Raji (cell line): ENCODE results near the gene GRM7.

Experiments used
- POLR2A ChIP-seq: IDR thresholded peaks from 2 replicates; pipeline ENCODE4 v1.6.1; 2011; ENCODE audit warnings: low read depth, low read length, control low read depth; ENCODE audit not compliant: insufficient read depth

Gene GRM7

DNA sequence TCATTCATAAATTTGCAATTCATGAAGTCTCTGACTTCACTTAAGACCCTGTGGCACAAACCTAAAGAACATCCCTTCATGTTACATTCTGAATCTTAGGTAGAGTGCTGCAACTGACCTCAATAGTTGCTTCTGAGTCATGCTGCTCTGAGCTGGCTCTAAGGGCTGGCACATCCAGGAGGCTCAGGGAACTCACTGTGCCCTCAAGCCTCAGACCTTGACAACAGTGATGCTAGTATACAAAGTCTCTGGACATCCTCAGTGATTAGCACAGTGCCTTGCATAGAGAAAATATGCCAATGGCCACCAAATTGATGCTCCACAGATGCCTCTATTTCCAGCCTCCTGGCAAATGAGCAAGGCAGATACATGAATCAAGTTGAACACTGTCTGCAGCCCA lies 899.8 kb downstream of the GRM7 start:
- no peak for TF ChIP-seq POLR2A

DNA sequence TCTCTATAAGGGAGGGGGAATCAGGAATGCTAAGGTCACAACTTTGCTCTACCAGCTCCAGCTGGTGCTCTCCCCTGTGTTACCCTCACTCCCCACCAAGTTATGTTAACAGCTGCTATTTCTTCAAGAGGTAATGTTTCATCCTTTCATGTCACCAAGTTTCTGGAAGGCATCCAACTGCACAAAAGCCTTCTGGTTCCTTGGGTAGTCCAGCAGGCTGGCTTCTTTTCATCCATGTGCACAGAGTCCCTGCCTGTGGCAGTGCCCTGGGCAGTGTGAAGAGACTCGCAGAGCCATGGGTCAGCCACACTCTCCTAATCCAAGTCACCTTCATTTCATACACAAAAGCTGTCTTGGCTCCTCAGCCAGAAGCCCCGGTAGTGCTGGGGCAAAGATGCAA lies 903.2 kb downstream of the GRM7 start:
- no peak for TF ChIP-seq POLR2A

DNA sequence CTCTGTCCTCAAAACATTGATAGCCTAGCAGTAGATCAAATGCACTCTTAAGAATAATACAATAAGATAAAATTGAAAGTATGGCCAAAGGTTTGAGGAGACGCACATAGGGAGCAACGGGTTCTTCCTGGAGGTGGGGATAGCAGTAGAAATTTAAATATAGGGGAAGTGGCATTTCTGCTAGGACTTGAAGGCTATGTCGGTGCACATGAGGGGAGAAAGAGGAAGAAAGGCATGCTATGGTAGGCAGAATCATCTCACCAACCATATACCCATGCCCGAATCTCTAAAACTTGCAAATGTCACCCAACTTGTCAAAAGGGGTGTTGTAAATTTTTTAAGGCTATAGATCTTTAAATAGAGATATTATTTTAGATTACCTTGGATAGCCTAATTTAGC lies 905.6 kb downstream of the GRM7 start:
- no peak for TF ChIP-seq POLR2A

DNA sequence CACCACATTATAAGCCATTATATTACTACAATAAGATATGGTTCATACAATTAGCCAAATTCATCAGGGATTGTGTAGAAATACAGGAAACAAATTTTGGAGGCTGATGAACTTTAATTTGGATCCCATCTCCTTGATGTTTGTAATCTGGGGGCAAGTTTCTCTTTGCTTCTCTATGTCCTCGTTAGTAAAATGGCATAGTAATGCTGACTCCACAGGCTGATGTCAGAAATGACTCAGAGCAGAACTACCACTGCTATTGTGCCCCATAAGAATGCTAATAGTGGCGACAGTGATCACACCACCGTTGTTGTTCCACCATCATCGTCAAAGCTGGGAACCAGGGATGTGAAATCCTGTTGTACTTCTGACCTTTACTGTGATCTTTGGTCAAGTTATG lies 918.4 kb downstream of the GRM7 start:
- TF ChIP-seq POLR2A, result no peak

DNA sequence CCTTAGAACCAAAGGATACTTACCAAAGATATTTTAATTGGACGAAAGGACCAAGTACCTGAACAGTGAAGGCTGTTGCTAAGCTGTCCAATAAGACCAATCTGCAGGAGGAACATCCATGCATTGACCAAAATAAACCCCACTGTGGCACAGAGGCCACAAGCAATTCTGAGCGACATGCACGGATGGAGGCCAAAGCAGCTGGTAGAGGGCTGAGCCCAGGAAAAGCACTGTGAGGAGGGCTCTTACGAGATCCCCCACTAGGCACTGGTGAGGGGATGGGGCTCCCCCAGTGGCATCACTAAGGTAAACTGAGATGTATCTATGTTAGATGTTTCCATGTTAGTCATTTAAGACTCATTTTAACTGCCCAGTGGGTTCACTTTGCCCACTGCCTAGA lies 920.5 kb downstream of the GRM7 start:
- no peak for TF ChIP-seq POLR2A

DNA sequence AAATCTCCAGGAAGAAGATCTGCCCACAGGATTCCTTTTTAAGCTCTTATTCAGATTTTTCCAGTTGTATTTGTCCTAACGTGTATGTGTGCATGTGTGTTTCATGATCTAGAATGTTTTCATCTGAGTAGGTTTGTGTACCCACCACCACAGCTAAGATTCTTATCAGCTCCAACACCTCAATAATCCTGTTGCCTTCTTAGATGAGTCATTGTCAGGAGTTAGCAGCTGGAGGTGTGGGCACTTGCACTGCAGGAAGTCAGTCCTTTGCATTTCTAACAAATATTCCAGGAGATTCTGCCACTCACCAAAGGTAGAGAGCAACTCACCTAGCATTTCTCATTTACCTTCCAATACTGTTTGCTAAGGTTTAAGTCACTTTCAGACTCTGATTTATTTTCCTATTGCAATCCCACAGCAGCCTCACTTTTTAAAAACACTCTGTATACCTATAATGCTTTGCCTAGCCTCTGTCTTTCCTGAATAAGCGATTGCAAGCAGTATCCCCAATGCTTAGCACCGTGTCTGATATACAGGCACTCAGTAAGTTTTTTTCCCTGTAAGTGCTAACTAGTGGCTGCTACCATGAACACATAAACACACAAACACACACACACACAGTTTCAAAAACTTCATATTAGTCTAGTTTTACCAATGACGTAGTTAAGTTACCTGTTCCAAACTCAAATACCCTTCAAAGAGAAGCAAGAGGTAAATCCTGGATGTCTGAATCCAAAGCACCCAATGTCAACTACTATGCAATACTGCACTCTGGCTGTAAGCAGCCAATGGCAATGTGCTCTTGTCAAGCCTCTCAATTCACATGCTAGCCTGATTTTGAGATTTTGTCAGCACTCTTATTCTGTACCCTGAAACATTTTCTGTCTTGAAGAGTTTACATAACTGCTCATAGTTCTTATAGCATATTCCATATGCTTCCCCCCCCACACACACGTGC lies 927.2 kb downstream of the GRM7 start:
- no peak for TF ChIP-seq POLR2A

DNA sequence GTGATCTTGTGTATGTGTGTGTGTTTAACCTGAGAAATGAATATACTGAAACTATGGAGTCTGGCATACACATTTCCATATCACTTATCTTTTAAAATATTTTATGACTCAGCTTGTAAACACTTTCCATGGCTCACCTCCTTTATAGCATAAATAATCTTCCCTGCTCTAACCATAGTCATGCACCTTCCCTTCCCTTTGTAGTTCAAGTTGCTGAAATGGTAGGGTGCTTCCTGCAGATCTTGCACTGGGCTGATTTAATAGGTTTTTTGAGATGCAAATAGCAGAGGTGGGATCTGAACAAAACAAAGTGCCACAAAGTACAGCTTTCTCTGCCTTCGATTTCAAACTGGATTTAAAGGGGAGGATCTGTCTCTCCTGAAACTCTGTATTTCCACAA lies 928.0 kb downstream of the GRM7 start:
- TF ChIP-seq POLR2A, result no peak

DNA sequence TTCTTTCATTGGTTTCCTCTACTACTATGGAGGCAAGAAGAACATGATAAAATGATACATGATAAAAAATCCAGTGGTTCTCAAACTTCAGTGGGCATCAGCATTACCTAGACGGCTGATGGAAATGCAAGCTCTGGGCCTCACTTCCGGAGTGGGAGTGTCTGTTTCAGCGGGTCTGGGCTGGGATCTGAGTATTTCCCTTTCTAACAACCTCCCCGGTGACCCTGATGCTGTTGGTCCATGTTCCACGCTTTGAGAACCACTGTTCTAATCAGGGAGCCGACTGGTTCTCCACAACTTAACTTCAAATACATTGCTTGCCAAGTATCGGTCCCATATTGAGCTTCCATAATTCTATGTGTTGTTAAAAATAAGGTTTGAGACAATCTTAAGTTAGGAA lies 928.4 kb downstream of the GRM7 start:
- TF ChIP-seq POLR2A, result no peak

DNA sequence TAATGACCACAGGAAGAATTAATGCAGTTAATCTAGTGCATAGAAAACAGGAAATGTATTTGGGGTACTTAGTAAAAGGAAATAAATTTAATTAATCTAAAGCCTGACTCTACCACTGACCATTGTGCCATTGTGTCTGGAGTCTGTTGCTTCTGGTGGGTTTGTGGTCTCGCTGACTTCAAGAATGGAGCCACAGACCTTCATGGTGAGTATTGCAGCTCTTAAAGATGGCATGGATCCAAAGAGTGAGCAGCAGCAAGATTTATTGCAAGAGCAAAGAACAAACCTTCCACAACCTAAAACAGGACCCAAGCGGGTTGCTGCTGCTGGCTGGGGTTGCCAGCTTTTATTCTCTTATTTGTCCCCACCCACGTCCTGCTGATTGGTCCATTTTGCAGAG lies 929.2 kb downstream of the GRM7 start:
- no peak for TF ChIP-seq POLR2A
